NB4 (cell line): ENCODE measurements around the gene HDAC2.

ENCODE experiments used
- MYC ChIP-seq: IDR thresholded peaks from 2 replicates; pipeline ENCODE4 v1.6.1; 2011; ENCODE audit warnings: low read depth, low read length
- POLR2A ChIP-seq: IDR thresholded peaks from 2 replicates; pipeline ENCODE4 v1.6.1; 2011; ENCODE audit warnings: mild to moderate bottlenecking; ENCODE audit not compliant: insufficient read length; ENCODE audit errors: extremely low read depth
- TF ChIP-seq, protein P1 (sequence below): IDR thresholded peaks from one replicate; pipeline ENCODE4 v1.5.1; 2012; ENCODE audit warnings: low read depth, low read length
- TF ChIP-seq, protein P2 (sequence below): IDR thresholded peaks from 2 replicates; pipeline ENCODE4 v1.6.1; 2011; ENCODE audit warnings: low read depth, low read length

DNA sequence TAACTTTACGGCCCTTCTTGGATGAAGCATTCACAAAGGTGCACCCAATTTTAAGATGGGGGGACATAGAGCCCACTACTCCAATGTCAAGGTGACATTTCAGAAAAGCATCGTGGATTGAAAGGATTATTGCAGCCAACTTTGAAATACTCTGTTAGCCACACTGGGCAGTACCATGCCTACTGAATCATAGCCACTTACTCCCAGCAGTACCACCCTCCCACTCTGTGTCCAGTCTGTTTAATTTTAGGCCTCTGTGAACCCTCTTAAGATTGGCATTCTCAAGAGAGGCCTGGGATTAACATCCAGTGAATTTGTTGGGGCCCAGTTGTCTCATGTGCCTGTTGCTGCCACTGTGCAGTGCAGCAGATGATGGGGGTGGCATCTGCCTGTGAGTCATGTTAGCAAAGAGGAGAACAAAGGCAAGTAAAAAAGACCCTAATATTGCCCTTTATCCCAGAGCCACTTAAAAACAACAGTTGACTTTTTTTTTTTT lies 11.2 kb upstream of the HDAC2 start:
- TF ChIP-seq, protein P1, sequence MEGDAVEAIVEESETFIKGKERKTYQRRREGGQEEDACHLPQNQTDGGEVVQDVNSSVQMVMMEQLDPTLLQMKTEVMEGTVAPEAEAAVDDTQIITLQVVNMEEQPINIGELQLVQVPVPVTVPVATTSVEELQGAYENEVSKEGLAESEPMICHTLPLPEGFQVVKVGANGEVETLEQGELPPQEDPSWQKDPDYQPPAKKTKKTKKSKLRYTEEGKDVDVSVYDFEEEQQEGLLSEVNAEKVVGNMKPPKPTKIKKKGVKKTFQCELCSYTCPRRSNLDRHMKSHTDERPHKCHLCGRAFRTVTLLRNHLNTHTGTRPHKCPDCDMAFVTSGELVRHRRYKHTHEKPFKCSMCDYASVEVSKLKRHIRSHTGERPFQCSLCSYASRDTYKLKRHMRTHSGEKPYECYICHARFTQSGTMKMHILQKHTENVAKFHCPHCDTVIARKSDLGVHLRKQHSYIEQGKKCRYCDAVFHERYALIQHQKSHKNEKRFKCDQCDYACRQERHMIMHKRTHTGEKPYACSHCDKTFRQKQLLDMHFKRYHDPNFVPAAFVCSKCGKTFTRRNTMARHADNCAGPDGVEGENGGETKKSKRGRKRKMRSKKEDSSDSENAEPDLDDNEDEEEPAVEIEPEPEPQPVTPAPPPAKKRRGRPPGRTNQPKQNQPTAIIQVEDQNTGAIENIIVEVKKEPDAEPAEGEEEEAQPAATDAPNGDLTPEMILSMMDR: no peak
- TF ChIP-seq, protein P2, sequence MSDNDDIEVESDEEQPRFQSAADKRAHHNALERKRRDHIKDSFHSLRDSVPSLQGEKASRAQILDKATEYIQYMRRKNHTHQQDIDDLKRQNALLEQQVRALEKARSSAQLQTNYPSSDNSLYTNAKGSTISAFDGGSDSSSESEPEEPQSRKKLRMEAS: no peak
- TF ChIP-seq POLR2A (no peak), MYC (no peak)
